ENCODE results near the gene MRGPRF. TPM values are rescaled to one million over a fixed set of nuclear protein-coding genes. Genes with fewer than 3 reads are reported as not detected.
"Not testable (repeated sequence)": the region's sequence is repeated elsewhere in the genome, so short reads cannot be mapped to it uniquely, and the experiment has no call there.

MRGPRF gene
- total RNA-seq, 1 donor from 2014 or later: 2.3 TPM

DNA sequence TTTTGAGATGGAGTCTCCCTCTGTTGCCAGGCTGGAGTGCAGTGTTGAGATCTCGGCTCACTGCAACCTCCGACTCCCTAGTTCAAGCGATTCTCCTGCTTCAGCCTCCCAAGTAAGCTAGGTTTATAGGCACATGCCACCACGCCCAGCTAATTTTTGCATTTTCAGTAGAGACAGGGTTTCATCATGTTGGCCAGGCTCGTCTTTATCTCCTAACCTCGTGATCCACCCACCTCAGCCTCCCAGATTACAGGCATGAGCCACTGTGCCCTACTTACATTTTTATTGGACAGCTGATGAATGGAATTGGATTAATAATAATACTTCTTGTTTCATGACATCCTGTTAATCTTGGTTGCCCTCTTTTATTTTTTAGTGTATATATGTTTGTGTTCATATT lies 29.2 kb downstream of the MRGPRF start:
- DNase-seq: no peak

DNA sequence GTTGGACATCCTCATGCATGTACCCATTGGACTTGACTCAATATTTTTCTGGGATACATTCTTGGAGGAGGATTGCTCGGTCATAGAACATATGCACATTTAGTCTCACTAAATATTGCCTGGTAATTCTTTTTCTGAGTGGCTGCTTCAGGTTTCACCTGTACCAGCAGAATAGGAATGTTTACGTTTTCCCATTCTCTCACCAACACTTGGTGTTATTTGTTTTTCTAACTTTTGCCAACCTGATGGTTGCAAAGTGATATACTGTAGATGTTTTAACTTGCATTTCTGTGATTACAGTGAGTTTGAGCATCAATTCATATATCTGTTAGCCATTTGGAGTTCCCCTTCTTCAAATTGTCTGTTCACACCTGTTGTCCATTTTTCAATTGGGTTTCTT lies 30.9 kb downstream of the MRGPRF start:
- DNase-seq: no peak

DNA sequence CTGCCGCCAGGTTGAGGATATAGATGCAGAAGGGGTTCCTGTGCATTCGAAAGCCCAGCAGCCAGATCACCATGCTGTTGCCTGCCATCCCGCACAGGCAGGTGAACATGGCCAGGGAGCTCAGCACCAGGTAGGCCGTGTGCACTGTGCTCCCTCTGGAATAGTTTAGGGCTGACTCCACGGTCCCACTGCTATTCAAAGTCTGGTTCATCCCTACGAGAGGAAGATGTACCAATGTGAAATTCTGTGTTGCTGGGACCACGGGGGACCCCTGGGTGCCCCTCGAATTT lies 32.3 kb downstream of the MRGPRF start, which contains the start of gene MRGPRD:
TSS of gene MRGPRD (minus strand) at position 211 of the 290 bp plus-strand sequence. CDS start at position 211, 0 bp downstream.
- no peak for DNase-seq

DNA sequence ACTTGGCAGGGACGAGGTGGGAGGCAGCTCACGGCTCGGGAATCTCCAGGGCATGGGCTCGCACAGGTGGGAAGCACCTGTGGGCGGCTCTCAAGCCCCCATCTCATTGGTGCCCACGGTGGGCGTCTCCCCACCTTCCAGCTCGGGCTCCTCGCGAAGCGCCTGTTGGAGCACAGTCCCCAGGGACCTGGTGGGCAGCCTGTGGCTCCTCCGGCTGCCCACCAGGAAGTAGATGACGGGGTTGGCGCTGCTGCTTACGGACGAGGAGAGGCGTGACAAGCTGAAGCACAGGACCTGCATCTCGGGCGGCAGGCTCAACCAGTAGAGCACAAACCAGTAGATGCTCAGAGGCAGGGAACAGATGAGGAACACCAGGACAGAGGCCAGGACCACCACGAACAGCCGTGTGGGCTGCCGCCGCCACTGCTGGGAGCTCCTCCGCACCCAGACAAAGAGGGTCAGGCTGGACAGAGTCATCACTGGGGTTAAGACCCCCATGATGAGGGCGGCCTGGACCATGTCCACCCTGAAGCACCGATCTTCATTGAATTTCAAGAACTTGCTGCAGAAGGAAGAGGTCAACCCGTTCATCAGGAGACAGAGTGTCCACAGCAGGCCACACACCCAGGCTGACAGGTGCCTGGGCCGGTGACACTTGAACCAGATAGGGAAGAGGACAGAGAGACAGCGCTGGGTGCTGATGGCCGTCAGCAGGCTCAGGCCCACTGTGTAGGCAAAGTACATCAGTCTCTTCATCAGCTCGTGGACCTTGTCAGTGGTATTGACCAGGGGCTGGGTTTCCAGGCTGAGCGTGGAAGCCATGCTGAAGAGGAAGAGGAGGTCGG lies 32.9 kb downstream of the MRGPRF start:
- DNase-seq: no peak

DNA sequence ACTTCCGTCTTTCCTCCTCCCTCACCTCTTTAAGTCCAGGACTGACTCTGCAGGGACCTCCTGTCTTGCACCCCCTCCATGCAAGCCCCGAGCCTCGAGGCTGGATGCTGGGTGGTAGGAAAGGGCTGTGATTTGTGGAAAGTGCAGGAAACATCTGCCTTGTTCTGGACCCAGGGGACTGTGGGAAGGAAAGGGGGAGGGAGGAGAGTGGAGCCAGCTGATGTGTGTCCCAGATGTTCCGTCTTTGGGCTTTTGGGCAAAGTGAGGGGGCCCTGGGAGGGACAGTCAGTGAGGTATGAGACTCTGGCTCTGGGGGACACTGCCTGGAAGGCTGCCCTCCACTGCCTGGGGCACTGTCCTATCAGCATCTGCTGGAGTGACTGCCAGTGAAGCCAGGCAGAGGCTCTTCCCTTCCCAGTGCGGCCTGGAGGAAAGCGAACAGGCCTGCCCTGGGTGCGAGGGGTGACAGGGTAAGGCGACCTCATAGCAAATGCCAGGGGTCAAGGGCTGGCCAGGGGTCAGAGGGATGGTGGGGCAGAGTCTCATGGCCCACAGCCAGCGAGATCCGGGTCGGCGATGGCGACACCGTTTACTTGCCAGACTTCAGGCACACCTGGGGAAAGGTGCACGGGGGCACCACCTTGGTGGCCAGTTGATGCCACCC lies 34.0 kb downstream of the MRGPRF start:
- no peak for DNase-seq

DNA sequence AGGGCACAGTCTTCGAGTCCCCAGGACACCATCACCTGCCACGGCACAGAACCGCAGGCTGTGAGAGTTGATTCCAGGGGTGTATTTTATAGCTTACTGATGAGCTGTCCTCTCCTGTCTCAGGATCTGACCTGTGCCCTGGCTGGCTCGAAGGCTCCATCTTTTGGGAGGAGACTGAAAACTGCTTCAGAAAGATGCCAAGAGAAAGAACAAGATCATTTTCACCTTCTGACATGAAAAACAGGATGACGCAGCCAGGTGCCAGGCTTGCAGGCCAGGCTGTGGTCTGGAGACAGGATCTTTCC lies 34.5 kb downstream of the MRGPRF start:
- DNase-seq: no peak

DNA sequence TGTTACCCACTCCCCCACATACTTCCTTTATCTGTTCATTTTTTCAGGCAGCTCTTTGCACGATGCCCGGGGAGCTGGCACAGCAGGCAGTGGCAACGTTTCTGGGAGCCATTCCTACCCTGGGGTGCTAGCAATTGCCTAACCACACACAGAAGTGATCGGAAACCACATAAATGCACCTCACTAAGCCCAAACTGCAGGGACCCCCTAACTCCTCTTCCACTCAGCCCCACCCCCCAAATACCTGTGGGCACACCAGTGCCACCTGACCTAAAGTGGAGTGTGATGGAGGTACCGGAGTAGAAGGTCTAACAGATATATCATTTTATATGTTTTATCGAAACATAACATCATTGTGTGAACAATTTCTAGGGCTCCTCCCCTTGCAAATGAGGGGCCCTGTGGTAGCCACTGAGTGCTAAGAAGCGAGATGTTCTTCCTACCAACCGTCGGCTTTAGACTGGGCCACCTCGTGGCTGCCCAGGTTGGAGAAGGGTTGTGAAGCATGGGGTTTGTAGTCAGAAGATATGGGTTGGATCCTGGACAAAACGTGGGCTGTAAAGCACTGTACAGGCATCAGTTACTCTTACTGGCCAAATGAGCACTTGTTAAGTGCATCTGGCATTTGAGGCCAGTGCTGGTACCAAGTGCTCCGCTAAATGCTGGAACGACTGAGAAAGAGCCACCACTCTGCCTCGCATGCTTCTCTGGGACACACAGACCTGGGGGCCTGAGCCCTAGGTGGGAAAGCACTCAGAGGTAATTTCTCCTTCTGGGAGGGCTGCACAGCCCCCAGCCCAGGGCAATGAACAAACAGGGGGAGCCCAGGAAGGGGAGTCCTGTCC lies 35.0 kb downstream of the MRGPRF start:
- DNase-seq: no peak

DNA sequence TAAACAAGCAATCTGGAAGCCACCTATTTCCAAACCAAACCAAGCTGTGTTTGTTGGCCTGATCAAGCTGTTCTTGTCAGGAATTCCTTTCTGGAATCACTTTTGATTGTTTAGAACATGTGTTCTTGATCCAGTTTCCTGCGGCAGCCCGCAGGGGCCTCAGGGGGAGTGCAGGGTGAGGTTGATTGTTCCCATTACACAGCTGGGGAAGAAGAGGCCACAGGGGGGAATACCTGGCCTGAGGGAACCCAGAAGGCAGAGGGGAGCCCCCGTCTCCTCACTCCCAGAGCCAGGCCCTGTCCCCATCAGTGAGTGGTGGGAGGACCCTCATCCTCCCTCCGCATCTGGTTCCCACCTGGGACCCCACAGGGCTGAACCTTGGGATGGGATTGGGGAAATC lies 36.5 kb downstream of the MRGPRF start:
- no peak for DNase-seq

DNA sequence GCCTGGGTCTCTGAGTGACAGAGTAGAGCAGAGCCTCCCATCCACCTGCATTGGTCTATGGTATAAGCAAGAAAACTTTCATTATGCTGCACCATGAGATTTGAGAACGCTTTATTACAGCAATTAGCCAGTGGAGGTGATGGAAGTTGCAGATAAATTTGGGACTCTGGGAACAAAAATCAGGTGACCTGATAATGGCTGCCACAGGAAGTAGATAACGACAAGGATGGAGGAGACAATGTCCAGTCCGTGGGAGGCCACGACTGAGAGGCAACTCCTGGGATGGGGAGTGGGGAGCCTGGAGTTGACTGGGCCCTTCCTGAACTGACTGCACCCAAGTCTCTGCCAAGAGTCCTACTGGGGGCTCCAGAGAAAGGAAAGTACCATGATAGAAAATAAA lies 37.0 kb downstream of the MRGPRF start:
- DNase-seq: no peak

DNA sequence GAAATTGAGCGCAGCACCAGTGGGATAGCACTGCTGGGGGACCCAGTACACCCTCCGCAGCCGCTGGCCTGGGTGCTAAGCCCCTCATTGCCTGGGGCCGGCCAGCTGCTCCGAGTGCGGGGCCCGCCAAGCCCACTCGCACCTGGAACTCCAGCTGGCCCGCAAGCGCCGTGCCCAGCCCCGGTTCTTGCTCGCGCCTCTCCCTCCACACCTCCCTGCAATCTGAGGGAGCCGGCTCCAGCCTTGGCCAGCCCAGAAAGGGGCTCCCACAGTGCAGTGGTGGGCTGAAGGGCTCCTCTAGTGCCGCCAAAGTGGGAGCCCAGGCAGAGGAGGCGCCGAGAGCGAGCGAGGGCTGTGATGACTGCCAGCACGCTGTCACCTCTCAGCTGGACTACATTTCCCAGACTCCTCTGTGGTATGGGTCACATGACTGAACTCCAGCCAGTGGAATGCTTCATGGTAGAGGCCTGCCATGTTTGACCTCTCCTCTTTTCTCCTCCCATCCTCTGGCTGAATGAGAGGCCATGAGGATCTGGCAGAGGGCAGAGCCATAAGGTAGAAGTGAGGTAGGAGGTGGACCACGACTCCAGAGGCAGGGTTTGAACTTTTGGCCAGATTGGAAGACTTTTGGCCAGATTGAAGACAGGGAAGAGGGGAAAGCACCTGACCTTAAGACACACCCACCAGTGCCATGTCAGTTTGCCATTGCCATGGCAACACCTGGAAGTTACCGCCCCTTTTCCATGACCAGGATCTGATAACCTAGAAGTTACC lies 38.4 kb downstream of the MRGPRF start:
- DNase-seq: no peak

DNA sequence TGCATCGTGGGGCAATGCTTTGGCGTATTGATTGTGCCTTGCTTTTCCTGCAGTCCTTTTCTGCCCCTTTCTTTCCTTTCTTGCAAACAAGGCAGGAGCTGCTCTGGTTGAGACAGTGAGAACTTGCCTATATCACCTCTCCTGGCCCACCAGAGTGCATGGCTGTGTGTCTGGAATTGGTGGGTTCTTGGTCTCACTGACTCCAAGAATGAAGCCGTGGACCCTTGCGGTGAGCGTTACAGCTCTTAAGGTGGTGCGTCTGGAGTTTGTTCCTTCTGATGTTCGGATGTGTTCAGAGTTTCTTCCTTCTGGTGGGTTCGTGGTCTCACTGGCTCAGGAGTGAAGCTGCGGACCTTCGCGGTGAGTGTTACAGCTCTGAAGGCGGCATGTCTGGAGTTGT lies 39.3 kb downstream of the MRGPRF start:
- not testable (repeated sequence) for DNase-seq

DNA sequence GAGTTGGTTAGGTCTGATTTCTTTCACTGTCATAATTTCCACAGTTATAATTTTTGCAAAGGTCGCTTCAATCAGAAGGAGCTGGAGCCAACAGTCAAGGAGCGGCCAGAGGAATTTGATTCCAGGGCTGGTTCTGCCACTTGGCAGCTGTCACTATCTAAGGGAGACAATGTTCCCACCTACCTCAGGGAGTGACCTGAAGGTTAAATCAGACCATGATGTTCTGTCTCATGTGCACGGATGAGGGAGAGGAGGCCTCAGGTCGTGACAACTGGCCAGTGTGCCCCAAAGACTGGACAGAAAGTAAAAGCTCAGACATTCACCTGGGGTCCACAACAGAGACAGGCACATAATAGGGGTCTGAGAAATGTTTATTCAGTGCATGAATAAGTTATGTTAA lies 39.8 kb downstream of the MRGPRF start:
- DNase-seq: no peak

DNA sequence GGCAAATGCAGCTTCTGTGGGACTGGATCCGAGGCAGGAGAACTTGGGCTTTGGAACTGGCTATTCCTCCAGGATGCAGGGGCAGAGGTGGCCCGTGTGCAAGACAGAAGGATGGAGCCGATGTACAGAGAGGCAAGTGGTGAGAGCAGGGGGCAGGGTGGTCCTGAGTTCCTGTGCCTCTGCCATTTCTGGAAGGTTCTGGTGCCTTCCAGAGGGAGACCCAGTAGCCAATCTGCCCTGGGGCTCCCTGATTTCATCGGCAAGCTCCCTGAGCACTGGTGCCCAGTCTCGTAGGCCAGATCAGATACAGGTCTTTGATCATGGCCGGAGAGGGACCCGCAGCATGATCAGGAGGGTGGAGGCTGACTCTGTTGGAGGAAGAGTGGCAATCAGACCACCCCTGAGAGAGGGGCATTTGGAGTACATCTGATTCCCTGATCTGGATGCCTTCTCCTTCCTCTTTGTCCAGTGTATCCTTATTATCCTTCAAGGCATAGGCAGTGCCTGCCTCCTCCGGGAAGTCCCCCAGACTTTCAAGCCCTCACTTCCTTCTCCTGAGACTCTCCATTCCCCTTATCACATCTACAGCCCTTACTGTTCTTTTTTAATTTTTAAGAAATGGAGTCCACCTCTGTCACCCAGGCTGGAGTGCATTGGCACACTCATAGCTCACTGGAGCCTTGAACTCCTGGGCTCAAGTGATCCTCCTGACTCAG lies 42.0 kb downstream of the MRGPRF start:
- no peak for DNase-seq

DNA sequence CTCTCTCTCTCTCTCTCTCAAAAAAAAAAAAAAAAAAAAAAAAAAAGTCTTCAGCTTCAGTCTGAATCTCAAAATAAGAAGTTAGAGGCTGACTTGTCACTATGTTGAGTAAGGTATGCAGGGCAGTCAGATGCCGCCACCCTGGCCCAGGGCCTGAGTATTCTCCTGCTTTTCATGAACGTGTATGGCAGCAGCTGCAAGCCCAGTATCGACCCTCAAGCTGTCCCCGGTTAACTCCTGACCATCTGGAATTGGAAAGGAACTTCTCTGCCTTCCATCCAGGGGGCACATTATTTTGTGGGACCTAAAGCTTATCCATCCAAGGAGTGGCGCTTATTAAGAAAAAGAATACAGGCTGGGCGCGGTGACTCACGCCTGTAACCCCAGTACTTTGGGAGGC lies 43.7 kb downstream of the MRGPRF start:
- DNase-seq: no peak

DNA sequence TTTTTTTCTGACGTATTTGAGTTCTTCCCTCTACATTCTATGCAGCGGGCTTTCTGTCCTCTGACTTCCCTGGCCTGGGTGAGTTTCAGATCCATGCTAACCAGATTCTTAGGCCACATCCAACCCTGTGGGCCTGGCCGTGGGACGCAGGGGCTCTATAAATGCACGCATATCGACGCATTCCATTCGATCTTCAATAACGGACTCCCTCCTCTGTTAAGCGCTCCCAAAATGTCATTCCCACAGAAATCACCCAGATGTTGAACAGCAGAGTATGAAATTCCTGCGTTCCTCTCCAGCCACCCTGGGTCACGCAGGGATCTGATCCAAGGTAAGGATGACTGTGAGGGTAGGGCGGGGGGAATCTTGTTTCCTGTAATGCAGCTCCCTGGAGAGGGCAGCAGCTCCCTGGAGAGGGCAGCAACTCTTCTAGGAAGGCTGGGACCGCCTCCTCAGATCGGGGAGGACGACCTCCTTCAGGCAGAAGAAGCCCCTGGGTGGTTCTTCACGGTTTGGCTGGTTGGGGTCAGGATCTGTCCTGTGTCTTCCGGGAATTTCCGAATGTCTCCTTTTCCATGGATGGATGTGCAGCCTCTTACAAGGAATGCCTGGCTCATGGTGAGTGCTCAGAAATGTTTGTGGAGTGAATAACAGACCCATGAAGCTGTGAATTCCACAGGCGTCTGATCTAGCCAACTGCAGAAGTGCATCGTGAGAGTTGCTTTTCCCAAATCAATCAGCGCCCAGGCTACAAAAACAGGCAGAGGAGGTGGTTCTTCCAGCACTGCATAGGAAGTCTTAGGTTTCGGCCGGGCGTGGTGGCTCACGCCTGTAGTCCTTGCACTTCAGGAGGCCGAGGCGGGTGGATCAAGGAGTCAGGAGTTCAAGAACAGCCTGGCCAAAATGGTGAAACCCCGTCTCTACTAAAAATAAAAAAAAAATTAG lies 44.5 kb downstream of the MRGPRF start:
- no peak for DNase-seq

DNA sequence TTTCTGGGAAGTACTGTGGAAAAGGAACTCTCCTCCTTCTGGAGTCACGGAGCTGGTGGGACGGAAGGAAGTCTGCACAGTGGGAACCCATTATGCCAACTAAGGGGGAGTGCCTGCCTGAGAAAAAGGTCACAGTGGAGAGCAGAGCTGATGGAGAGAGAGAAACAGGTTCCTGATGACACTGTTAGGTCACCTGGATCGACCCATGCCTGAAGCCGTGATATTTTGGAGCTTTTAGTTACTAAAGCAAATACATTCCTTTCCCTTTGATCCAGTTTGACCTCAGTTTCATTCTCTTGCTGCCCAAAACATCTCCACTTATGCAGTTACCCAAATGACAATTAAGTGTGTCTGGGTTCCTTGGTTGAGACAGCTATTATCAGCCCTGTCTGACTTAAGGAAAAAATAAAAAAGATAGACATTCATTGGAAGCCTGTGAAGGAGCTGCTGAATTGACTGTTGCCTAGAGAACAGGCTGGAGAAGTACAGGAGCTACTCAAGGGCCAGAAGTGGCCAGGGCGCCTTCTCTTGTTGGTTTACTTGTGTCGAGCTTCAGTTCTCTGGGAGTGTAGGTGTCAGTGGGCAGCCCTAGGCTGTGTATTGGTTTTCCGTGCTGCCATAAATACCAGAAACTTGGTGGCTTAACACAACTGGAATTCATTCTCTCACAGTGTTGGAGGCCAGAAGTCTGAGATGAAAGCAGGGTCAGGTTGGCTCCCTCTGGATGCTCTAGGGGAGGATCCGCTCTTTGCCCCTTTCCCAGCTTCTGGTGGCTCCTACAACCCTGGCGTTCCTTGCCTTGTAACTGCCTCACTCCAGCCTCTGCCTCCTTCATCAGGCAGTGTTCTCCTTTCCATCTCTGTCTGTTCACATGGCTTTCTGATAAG lies 45.9 kb downstream of the MRGPRF start:
- no peak for DNase-seq

DNA sequence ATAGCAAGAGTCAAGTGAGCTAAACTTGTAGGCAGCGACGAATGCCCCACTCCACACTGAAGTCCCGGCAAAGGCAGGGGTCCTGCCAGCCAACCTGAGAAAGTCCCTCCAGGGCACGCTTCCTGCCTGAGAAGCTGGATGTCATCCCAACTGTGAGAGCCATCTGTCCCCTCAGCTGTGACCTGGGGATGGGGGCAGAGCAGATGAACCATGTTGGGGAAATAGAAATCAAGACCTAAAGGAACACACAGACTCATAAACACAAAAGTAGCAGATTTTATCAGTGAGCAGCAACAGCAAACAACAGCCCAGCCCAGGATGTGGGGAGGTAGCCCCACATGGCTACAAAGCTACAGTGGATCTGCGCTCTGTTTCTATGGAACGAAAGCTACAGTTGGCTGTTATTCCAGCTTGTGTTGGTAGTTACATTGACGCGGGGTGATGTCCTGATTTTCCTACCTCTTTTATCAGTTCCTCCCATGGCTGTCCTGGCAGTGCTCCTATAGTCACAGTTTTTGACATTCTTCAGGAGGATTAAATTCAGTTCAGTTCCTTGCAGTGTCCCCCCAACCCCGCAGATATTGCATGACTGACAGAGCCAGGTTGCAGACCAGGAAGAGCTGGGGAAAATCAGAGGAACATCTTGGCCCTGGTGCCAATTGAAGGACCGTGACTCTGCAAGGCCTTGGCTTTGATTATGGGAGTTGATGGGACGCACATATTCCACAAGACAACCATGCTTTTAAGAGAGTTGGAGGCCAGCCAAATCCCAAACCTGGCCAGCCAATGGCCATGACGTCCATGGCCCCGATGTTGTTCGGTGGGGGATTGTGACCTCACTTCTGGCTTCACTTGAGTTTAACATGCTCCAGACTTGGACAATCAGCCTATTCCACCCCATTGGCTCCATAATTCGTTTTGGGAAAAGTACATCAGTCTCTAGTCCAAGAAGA lies 46.9 kb downstream of the MRGPRF start:
- no peak for DNase-seq

DNA sequence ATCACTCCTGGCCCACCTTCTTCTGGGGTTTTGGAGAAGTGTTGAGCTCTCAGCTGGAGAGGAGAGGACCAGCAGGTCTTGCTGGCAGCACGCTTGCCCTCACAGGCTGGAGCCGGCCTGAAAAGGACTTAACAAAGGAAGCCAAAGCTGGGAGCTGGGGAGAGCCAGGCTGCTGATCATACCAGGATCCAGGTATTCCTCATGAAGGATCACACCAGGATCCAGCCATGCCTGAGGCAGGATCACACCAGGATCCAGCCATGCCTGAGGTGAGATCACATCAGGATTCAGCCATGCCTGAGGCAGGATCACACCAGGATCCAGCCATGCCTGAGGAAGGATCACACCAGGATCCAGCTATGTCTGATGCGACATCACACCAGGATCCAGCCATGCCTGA lies 49.3 kb downstream of the MRGPRF start:
- no peak for DNase-seq

Data from occipital lobe (tissue), 2 donors.